GM19328 (cell line): Measurements from ENCODE around the gene TMEM237.
A peak's percentile ranks its signal among the peaks of the same experiment; 100 is the strongest.

Experiments used
- ATAC-seq: cut with Tn5 transposase; IDR thresholded peaks from one replicate; pipeline ENCODE4 v1.9.1; 2021; ENCODE audit warnings: mild to moderate bottlenecking, moderate library complexity; ENCODE audit not compliant: unreplicated experiment

TMEM237 gene

DNA sequence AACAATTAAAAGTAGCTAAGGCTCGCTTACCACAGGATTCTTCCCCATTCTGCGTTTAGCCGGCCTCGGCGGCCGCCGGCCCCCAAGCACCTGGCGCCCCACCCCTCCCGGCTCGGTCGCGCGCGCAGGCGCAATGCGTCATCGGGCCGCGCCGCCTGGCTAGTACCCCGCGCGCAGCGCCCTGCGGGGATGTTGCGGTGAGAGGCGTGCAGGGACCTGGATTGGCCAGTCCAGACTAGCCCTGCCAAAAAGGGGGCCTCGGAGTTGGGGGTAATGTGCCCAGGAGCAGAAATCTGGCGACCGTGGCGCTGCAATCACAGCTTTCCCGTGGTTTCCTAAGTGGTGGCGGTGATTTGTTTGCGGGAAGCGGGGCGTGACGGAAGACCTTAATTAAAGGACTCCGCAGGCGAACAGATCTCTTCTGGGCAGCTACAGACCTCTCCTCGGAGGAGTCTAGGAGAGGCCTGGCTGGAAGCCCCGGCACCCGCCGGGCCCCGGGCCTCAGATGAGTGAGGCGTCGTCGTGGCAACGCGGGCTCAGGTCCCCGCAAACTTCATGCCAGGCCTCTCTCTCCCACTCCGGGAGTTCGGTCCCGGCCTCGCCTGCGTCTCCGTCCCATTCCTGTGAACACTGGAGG, 606 bp downstream of the TMEM237 start:
- peak; percentile 83 for ATAC-seq

DNA sequence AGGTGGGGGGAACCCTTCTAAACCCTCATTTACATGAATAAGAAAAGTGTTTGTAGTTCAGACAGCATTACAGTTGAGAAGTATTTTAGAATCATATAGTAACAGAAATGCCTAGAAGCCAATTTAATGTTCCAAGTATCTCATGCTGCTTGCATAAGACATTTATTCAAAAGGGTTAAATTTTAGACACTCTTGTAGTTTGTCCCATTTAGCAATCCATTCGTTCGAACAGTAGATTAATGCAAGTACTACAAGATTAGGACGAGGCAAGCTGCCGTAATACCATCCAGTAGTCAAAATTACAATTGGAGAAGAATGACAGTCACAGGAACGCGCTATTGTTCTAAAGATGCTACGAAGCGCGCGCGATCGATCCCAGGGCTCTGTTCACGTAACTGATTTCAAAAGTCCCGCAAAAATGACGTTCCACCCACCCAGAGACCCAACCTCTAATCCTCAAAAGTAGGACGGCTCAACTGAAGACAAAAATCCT, 1.2 kb downstream of the TMEM237 start:
- ATAC-seq, result peak; percentile 47

- ATAC-seq, result no peak
These were observed 4.1 kb downstream of the TMEM237 start for GRCh38 chr2:201639205-201639604.

- no peak for ATAC-seq
These were observed 5.0 kb downstream of the TMEM237 start for GRCh38 chr2:201638326-201638725.

- no peak for ATAC-seq
These were observed 9.5 kb downstream of the TMEM237 start for GRCh38 chr2:201633661-201634249.

DNA sequence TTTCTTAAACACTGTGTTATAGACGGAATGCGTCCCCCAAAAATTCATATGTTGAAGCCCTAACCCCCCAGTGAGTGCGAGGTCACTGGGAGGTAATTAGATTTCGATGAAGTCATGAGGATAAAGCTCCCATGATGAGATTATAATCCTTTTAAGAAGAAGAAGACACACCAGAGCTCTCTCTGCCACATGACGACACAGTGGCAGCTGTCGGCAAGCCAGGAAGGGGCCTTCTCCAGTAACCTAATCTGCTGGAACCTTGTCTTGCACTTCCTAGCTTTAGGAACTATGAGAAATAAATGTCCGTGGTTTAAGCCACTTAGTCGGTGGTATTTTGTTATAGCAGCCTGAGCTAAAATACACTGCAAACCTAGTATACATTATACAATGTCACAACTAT, 12.3 kb downstream of the TMEM237 start:
- no peak for ATAC-seq

GRCh38 chr2:201630577-201630976, 12.7 kb downstream of the TMEM237 start:
- ATAC-seq, result no peak

DNA sequence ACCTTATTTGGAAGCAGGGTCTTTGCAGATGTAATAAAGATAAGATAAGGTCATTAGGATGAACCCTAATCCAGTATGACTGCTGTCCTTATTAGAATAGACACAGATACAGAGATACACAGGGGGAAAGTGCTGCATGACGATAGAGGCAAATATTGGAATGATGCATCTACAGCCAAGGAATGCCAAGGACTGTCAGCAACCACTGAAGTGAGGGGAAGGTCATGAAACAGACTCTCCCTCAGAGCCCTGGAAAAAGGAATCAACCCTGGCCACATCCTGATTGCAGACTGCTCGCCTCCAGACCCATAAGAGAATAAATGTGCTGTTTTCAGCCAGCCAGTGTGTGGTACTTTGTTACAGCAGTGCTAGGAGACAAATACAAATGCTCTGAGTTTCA, 14.8 kb downstream of the TMEM237 start:
- no peak for ATAC-seq

DNA sequence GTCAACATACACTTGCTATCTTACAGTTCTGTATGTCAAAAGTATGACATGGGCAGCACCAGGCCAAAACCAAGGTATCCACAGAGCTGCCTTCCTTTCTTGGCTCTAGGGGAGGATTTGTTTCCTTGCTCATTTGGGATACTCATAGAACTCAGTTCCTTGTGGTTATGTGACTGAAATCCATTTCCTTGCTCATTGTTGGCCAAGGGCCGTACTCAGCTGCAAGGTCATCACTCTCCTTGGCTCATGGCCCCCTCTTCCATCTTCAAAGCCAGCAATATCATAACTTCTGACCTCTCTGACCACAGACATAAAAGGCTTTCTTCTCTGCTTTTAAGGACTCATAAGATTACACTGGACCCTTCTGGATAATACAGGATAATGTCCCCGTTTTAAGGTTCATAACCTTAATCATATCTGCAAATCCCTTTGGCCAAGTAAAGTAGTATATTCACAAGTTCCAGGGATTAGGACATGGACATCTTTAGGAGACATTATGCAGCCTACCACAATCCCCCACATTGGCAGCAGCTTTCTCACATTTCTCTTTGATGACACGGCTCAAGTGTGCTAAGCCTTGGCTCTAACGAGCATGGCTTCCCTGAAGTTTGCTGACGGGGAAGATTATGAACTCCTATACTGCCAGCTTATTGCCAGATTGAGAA, 20.9 kb downstream of the TMEM237 start:
- ATAC-seq, result no peak

GRCh38 chr2:201621293-201621999, 21.9 kb downstream of the TMEM237 start:
- no peak for ATAC-seq

DNA sequence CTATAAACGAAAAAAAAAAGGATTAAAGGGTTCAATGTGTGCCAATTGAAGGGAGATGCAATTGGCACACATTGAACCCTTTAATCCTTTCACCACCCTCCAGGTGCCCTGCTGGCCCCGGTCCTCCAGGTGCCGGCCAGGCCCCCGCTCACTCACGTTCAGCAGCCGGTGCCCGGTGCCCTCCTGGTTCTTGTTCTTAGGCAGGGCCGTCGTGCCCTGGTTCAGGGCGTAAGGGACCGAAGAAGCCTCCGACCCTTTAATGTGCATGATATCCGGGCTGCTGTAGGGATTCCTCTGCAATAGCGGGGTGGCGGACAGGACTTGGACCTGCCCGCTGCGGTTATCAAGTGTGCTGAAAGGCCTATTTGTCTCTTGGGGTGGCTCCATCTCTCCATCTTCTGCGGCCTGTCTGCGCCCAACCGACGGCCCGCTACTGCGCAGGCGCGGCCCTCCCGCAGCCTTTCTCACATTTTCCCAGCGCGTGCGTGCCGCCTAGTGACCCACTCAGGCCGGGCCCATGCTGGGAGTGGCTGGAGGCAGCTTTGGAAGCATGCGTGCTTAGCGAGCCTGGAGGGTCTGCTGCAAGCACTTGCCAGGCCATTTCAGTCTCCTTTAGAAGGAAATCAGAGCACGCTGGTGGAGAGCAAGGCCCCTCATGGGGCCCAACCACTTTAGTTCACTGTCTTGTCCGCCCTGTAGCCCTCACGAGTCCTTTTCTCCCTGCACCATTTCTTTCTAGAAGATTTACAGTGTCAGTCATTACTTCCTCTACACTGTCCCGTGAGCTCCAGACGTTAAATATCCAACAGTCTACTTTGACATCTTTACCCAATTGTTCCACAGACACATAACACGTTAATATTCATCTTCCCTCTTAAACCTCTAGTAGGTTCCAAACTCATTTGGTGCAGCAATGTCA, 24.3 kb downstream of the TMEM237 start:
- no peak for ATAC-seq

- no peak for ATAC-seq
These were observed 35.3 kb downstream of the TMEM237 start for GRCh38 chr2:201608021-201608420.

DNA sequence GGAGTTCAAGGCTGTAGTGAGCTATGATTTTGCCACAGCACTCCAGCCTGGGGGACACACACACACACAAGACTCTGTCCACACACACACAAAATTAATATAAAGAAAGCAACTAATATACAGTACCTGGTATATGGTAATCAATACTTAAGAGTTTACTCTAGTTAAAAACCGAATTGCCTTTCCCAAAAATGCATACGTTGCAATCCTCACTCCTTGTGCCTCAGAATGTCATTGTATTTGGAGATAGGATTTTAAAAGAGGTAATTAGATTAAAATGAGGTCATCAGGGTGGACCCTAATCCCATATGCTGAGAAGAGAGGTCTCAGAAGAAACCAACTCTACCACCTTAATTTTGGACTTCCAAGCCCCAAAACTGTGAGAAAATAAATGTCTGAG, 35.7 kb downstream of the TMEM237 start:
- ATAC-seq, result no peak

GRCh38 chr2:201600906-201601305, 42.4 kb downstream of the TMEM237 start:
- ATAC-seq, result no peak

- no peak for ATAC-seq
These were observed 45.9 kb downstream of the TMEM237 start for GRCh38 chr2:201597397-201597796.

DNA sequence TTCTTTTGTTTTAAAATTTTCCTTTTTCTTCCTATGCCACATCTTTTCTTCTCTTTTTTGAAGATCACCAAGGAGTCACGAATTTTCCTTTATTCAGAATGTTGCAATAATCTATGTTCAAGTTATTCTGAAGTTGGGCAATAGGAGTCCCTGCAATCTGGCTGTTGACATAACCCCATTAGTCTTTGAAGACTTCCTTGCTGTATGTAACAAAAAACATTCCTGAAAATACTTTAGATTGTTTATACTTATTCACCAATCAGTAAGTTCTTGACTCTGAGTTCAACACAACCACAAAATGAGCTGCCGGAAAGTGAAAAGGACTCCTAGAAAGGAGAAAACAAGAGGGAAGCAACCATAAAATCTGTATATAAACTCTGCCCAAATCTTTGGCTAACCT, 62.8 kb downstream of the TMEM237 start:
- ATAC-seq, result no peak

DNA sequence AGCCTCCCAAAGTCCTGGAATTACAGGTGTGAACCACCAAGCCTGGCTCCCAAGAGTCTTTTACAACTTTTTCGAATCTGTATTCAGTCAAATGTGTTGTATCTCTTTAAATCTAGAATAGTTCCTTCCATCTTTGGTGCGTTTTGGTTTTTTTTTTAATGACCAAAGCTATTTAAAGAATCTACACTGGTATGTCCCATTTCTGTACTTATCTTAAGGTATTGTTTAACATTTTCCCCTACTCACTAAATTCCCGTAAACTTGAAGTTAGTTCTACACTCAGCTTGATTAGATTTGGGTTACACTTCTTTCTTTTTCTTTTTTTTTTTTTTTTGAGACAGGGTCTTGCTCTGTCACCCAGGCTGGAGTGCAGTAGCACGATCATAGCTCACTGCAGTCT, 63.8 kb downstream of the TMEM237 start:
- ATAC-seq, result no peak

DNA sequence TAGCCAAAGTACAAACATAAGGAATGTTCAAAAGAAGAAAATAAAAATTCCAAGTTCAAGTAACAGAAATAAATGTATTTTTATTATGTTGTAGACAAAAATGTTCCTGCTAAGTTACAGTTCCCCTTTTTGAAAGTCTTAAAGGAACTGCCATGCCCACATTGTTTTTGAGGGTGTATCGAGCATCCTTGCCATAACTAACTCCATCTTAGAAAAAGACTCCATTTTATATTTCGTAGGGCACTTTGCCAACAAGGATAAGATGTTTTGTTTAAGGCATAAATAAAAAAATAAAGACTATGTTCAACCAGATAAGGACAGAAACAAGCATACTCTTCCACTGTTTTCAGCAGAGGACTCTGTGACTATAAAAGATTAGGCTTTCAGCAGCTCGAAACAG, 67.3 kb downstream of the TMEM237 start:
- no peak for ATAC-seq

DNA sequence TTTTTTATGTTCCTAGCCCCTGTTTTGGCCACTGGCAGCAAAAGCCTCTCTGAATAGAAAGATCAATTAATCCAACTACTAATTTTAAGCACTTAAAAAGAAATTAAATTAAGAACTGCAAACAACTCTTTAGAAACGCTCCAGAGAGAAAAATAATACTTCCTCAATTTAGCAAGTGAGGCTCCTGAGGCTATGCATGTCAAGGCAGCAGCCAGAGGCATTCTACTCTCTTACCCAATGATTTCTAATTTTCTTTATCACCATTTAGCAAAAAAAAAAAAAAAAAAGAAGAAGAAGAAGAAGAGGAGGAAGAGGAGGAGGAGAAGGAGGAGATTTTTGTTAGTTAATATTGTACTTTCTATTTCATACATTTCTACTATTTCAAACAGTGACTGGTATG, 68.5 kb downstream of the TMEM237 start:
- no peak for ATAC-seq

- no peak for ATAC-seq
These were observed 70.3 kb downstream of the TMEM237 start for GRCh38 chr2:201572846-201573508.
